GM12878 (cell line): ENCODE data around the gene GBGT1. TPM values are rescaled to one million over a fixed set of nuclear protein-coding genes. Genes with fewer than 3 reads are reported as not detected.

Experiments used
- BMI1 ChIP-seq: fragments of 450-650 bp; IDR thresholded peaks from 2 replicates; pipeline ENCODE4 v1.6.1; 2016; ENCODE audit warnings: mild to moderate bottlenecking, moderate library complexity, borderline replicate concordance
- CBFB ChIP-seq: IDR thresholded peaks from 2 replicates; pipeline ENCODE4 v1.6.1; 2016; ENCODE audit warnings: antibody characterized with exemption, low read depth
- DPF2 ChIP-seq: fragments of 450-650 bp; IDR thresholded peaks from 2 replicates; pipeline ENCODE4 v1.6.1; 2017; ENCODE audit warnings: mild to moderate bottlenecking
- ETV6 ChIP-seq, 2 experiments: fragments of 450-650 bp in 1 of 2; IDR thresholded peaks in 1 of 2; conservative IDR thresholded peaks in 1 of 2; 2 replicates each; pipeline ENCODE4 v1.6.1; 2014; ENCODE audit warnings: antibody characterized with exemption in 1 of 2, borderline replicate concordance in 1 of 2, low read depth in 1 of 2, mild to moderate bottlenecking in 1 of 2, moderate library complexity in 1 of 2
- FOXK2 ChIP-seq: fragments of 450-650 bp; IDR thresholded peaks from 2 replicates; pipeline ENCODE4 v1.6.1; 2017; ENCODE audit warnings: mild to moderate bottlenecking, moderate library complexity
- HCFC1 ChIP-seq: fragments of 150-350 bp; IDR thresholded peaks from 2 replicates; pipeline ENCODE4 v1.6.1; 2014; ENCODE audit warnings: low read length
- IKZF1 ChIP-seq: fragments of 450-650 bp; conservative IDR thresholded peaks from 2 replicates; pipeline ENCODE4 v1.6.1; 2017; ENCODE audit warnings: antibody characterized with exemption, mild to moderate bottlenecking
- KDM1A ChIP-seq: fragments of 200-600 bp; sonication (generic); IDR thresholded peaks from 2 replicates; pipeline ENCODE4 v1.6.1; 2016; ENCODE audit warnings: borderline replicate concordance
- MEF2A ChIP-seq: IDR thresholded peaks from 2 replicates; pipeline ENCODE4 v1.6.1; 2011; ENCODE audit warnings: low read depth, mild to moderate bottlenecking, low read length, moderate library complexity; ENCODE audit not compliant: insufficient read depth
- MYC ChIP-seq: IDR thresholded peaks from 2 replicates; pipeline ENCODE4 v1.6.1; 2011; ENCODE audit warnings: mild to moderate bottlenecking, low read length, moderate library complexity, inconsistent platforms; ENCODE audit not compliant: insufficient read depth, insufficient replicate concordance, insufficient read length, severe bottlenecking
- NRF1 ChIP-seq: conservative IDR thresholded peaks from 2 replicates; pipeline ENCODE4 v1.6.1; 2011; ENCODE audit warnings: mild to moderate bottlenecking, low read depth, low read length, improper control_type of control experiment
- PML ChIP-seq: IDR thresholded peaks from 2 replicates; pipeline ENCODE4 v1.6.1; 2012; ENCODE audit warnings: low read length, inconsistent platforms
- RB1 ChIP-seq: fragments of 450-650 bp; formaldehyde crosslinking; IDR thresholded peaks from 2 replicates; pipeline ENCODE4 v1.6.1; 2017; ENCODE audit warnings: mild to moderate bottlenecking, borderline replicate concordance
- SMC3 ChIP-seq: IDR thresholded peaks from 2 replicates; pipeline ENCODE4 v1.6.1; 2011; ENCODE audit warnings: low read length, improper control_type of control experiment, borderline replicate concordance
- USF2 ChIP-seq: IDR thresholded peaks from 2 replicates; pipeline ENCODE4 v1.6.1; 2011; ENCODE audit warnings: low read depth, low read length, improper control_type of control experiment, borderline replicate concordance
- YBX1 ChIP-seq: fragments of 450-650 bp; IDR thresholded peaks from 2 replicates; pipeline ENCODE4 v1.6.1; 2016; ENCODE audit warnings: antibody characterized with exemption
- YY1 ChIP-seq: IDR thresholded peaks from 2 replicates; pipeline ENCODE4 v1.6.1; 2011; ENCODE audit warnings: low read depth, mild to moderate bottlenecking, low read length
- ZBTB40 ChIP-seq: fragments of 450-650 bp; IDR thresholded peaks from 2 replicates; pipeline ENCODE4 v1.6.1; 2016; ENCODE audit warnings: mild to moderate bottlenecking, moderate library complexity, borderline replicate concordance
- ZSCAN29 ChIP-seq: fragments of 450-650 bp; IDR thresholded peaks from 2 replicates; pipeline ENCODE4 v1.6.1; 2017; ENCODE audit warnings: mild to moderate bottlenecking, moderate library complexity
- polyA plus RNA-seq, 11 experiments: library from polyadenylated mRNA; depleted of rRNA in 4 of 11; unstranded in 6 of 11; stranded (reverse) in 5 of 11; fragments of >200 nt; fragmentation: Nextera tagmentation in 4 of 11; fragmentation: Illumina TruSeq in 1 of 11; extraction: Ambion mirVana in 4 of 11; extraction: Trizol in 1 of 11; gene quantifications; 1 replicate in 1 of 11; 2 replicates in 10 of 11; pipeline versions ENCODE4 v1.2.1 to v1.2.3, GENCODE V29; 2011 to 2016; ENCODE audit warnings: inconsistent platforms in 2 of 11, missing spikeins in 2 of 11, low read depth in 1 of 11
- total RNA-seq, 4 experiments: library from RNA; depleted of rRNA in 3 of 4; stranded (reverse); fragments of >200 nt in 3 of 4; fragmentation: Illumina TruSeq in 1 of 4; extraction: Trizol in 1 of 4; gene quantifications; 2 replicates each; pipeline versions ENCODE4 v1.2.1 to v1.2.3, GENCODE V29; 2013 to 2021
- TF ChIP-seq, protein P1 (sequence below): fragments of 450-650 bp; IDR thresholded peaks from 2 replicates; pipeline ENCODE4 v1.6.1; 2017; ENCODE audit warnings: antibody characterized with exemption, mild to moderate bottlenecking, moderate library complexity
- TF ChIP-seq, protein P2 (sequence below): fragments of 450-650 bp; IDR thresholded peaks from 2 replicates; pipeline ENCODE4 v1.6.1; 2017; ENCODE audit warnings: low read depth, mild to moderate bottlenecking, moderate library complexity

The GBGT1 gene
- total and polyA plus RNA-seq, 10 of the 15 experiments (the other 5 are each of a cell fraction or from before 2014, with no cell fraction given) = 0.08 to 1.9 (median 0.49) TPM

- TF ChIP-seq USF2 (peak; percentile 45), ETV6 (conservative IDR thresholded peaks at IDR 0.05 in 1 of 2, IDR thresholded peaks at IDR 0.05 in 1 of 2; ENCODE audit: borderline replicate concordance in 1 of 2, low read depth in 1 of 2) (no peak), SMC3 (no peak), PML (no peak), HCFC1 (no peak; the same call in 1 of the 2 replicates), KDM1A (no peak), DPF2 (peak; percentile 70), IKZF1 (peak; percentile 85), MYC (peak; percentile 95), ZSCAN29 (no peak), YBX1 (no peak), YY1 (peak; percentile 73), NRF1 (peak; percentile 67), MEF2A (no peak), BMI1 (no peak), FOXK2 (no peak), RB1 (peak; percentile 53; the same call in 1 of the 2 replicates), ZBTB40 (peak; percentile 35; the same call in 1 of the 2 replicates), CBFB (no peak)
- TF ChIP-seq, protein P1, sequence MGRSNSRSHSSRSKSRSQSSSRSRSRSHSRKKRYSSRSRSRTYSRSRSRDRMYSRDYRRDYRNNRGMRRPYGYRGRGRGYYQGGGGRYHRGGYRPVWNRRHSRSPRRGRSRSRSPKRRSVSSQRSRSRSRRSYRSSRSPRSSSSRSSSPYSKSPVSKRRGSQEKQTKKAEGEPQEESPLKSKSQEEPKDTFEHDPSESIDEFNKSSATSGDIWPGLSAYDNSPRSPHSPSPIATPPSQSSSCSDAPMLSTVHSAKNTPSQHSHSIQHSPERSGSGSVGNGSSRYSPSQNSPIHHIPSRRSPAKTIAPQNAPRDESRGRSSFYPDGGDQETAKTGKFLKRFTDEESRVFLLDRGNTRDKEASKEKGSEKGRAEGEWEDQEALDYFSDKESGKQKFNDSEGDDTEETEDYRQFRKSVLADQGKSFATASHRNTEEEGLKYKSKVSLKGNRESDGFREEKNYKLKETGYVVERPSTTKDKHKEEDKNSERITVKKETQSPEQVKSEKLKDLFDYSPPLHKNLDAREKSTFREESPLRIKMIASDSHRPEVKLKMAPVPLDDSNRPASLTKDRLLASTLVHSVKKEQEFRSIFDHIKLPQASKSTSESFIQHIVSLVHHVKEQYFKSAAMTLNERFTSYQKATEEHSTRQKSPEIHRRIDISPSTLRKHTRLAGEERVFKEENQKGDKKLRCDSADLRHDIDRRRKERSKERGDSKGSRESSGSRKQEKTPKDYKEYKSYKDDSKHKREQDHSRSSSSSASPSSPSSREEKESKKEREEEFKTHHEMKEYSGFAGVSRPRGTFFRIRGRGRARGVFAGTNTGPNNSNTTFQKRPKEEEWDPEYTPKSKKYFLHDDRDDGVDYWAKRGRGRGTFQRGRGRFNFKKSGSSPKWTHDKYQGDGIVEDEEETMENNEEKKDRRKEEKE = no peak
- TF ChIP-seq, protein P2, sequence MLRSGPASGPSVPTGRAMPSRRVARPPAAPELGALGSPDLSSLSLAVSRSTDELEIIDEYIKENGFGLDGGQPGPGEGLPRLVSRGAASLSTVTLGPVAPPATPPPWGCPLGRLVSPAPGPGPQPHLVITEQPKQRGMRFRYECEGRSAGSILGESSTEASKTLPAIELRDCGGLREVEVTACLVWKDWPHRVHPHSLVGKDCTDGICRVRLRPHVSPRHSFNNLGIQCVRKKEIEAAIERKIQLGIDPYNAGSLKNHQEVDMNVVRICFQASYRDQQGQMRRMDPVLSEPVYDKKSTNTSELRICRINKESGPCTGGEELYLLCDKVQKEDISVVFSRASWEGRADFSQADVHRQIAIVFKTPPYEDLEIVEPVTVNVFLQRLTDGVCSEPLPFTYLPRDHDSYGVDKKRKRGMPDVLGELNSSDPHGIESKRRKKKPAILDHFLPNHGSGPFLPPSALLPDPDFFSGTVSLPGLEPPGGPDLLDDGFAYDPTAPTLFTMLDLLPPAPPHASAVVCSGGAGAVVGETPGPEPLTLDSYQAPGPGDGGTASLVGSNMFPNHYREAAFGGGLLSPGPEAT = peak; percentile 39; the same call in 1 of the 2 replicates
Observed at GRCh38 chr9:133149130-133150015, 14.3 kb downstream of the GBGT1 start (continued).
